Endothelial cell of hepatic sinusoid (primary cell): ENCODE results near the gene ABO.
"Not testable (repeated sequence)": the region's sequence is repeated elsewhere in the genome, so short reads cannot be mapped to it uniquely, and the experiment has no call there.

Experiments used
- in situ Hi-C: cut with HindIII; loops from 2 replicates; pipeline ENCODE4 v1.10.0; 2017; ENCODE audit warnings: low sequenced_read_pairs

ABO gene

GRCh38 chr9:133248726-133249295, 26.2 kb downstream of the ABO start:
- in situ Hi-C loops = no loop called here

- in situ Hi-C loops = no loop called here
These were observed 27.4 kb downstream of the ABO start for GRCh38 chr9:133247632-133248031.

- in situ Hi-C loops = no loop called here
These were observed 28.0 kb downstream of the ABO start for GRCh38 chr9:133246991-133247390.

- in situ Hi-C loops = no loop called here
These were observed 28.4 kb downstream of the ABO start for GRCh38 chr9:133246562-133246961.

GRCh38 chr9:133242991-133243390, 32.0 kb downstream of the ABO start:
- in situ Hi-C loops = no loop called here

GRCh38 chr9:133242241-133242640, 32.8 kb downstream of the ABO start:
- in situ Hi-C loops = no loop called here

GRCh38 chr9:133239533-133240090, 35.4 kb downstream of the ABO start:
- in situ Hi-C loops = no loop called here

GRCh38 chr9:133238851-133239532, 36.0 kb downstream of the ABO start:
- in situ Hi-C loops = no loop called here

GRCh38 chr9:133238272-133238850, 36.6 kb downstream of the ABO start:
- in situ Hi-C loops = no loop called here

GRCh38 chr9:133237035-133237731, 37.8 kb downstream of the ABO start:
- in situ Hi-C loops = no loop called here

- in situ Hi-C loops = not testable (repeated sequence)
These were observed 38.5 kb downstream of the ABO start for GRCh38 chr9:133236291-133237034.

GRCh38 chr9:133235549-133236222, 39.3 kb downstream of the ABO start:
- in situ Hi-C loops = no loop called here

GRCh38 chr9:133234577-133235322, 40.3 kb downstream of the ABO start:
- in situ Hi-C loops = no loop called here

GRCh38 chr9:133233681-133234432, 41.1 kb downstream of the ABO start:
- in situ Hi-C loops = no loop called here

- in situ Hi-C loops = not testable (repeated sequence)
These were observed 43.0 kb downstream of the ABO start for GRCh38 chr9:133231934-133232568.

- in situ Hi-C loops = not testable (repeated sequence)
These were observed 44.5 kb downstream of the ABO start for GRCh38 chr9:133230514-133230913.

- in situ Hi-C loops = no loop called here
These were observed 44.9 kb downstream of the ABO start for GRCh38 chr9:133230093-133230492.

GRCh38 chr9:133228474-133229193, 46.4 kb downstream of the ABO start:
- in situ Hi-C loops = not testable (repeated sequence)
